Thyroid gland (tissue), 4 donors: ENCODE measurements around the gene LLGL1.

ENCODE experiments used
- POLR2A ChIP-seq, 2 donors: fragments of 450-650 bp; IDR thresholded peaks; one replicate each; pipeline ENCODE4 v1.6.1; 2017; ENCODE audit warnings: antibody characterized with exemption in 2 of 2, mild to moderate bottlenecking in 2 of 2, moderate library complexity in 1 of 2
- TF ChIP-seq, protein P1 (sequence below), 6 experiments: fragments of 200-600 bp in 3 of 6; fragments of 450-650 bp in 3 of 6; sonication (generic) in 3 of 6; IDR thresholded peaks; one replicate each; pipeline ENCODE4 v1.5.1; 2016 to 2019; ENCODE audit warnings: antibody characterized with exemption in 6 of 6, mild to moderate bottlenecking in 2 of 6, inconsistent platforms in 1 of 6, moderate library complexity in 1 of 6

DNA sequence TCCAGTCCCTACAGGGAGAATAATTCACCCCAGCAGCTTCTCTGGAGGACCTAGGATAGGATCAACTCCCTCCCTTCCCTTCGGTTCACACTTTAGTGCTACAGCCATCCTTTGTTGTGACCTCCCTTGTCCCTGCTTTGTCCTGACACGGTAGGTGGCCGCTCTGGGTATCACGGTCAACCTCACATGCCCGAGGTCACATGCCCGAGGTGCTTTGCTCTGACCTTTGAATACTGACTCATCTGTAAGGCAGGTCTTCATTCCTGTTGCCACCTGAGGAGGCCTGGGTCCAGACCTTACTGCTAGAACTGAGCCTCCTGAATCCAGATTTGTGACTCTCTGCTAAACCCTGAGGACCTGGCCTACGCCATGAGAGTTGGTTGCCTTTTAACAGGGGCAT is 22.1 kb upstream of the LLGL1 start:
- TF ChIP-seq, protein P1, sequence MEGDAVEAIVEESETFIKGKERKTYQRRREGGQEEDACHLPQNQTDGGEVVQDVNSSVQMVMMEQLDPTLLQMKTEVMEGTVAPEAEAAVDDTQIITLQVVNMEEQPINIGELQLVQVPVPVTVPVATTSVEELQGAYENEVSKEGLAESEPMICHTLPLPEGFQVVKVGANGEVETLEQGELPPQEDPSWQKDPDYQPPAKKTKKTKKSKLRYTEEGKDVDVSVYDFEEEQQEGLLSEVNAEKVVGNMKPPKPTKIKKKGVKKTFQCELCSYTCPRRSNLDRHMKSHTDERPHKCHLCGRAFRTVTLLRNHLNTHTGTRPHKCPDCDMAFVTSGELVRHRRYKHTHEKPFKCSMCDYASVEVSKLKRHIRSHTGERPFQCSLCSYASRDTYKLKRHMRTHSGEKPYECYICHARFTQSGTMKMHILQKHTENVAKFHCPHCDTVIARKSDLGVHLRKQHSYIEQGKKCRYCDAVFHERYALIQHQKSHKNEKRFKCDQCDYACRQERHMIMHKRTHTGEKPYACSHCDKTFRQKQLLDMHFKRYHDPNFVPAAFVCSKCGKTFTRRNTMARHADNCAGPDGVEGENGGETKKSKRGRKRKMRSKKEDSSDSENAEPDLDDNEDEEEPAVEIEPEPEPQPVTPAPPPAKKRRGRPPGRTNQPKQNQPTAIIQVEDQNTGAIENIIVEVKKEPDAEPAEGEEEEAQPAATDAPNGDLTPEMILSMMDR (IDR thresholded peaks at IDR 0.05) = no peak
- no peak for TF ChIP-seq POLR2A (IDR thresholded peaks at IDR 0.05)
